ENCODE results near the gene RCL1. TPM values are rescaled to one million over a fixed set of nuclear protein-coding genes. Genes with fewer than 3 reads are reported as not detected.
A peak's percentile ranks its signal among the peaks of the same experiment; 100 is the strongest.

RCL1 gene
- total RNA-seq, 1 donor = 10.4 TPM

- no peak overlapping the region for H3K4me3 ChIP-seq (ENCODE audit: low read depth, low read length)
- TF ChIP-seq, protein P1, sequence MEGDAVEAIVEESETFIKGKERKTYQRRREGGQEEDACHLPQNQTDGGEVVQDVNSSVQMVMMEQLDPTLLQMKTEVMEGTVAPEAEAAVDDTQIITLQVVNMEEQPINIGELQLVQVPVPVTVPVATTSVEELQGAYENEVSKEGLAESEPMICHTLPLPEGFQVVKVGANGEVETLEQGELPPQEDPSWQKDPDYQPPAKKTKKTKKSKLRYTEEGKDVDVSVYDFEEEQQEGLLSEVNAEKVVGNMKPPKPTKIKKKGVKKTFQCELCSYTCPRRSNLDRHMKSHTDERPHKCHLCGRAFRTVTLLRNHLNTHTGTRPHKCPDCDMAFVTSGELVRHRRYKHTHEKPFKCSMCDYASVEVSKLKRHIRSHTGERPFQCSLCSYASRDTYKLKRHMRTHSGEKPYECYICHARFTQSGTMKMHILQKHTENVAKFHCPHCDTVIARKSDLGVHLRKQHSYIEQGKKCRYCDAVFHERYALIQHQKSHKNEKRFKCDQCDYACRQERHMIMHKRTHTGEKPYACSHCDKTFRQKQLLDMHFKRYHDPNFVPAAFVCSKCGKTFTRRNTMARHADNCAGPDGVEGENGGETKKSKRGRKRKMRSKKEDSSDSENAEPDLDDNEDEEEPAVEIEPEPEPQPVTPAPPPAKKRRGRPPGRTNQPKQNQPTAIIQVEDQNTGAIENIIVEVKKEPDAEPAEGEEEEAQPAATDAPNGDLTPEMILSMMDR (IDR thresholded peaks at IDR 0.05; ENCODE audit: insufficient read depth, low read depth, low read length) = no peak
- no peak for DNase-seq (ENCODE audit: low read depth)
These were observed 8.3 kb upstream of the RCL1 start for GRCh38 chr9:4784403-4784802.

DNA sequence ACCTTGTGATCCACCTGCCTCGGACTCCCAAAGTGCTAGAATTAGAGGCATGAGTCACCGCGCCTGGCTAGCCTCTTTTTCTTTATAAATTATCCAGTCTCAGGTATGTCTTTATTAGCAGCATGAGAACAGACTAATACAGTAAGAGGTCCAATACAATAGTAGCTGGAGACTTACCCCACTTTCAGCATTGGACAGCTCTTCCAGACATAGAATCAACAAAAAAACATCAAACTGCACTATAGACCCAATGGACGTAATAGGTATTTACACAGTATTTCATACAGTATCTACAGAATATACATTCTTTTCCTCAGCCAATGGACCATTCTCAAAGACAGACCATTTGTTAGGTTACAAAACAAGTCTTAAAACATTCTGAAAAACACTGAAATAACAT lies 6.1 kb upstream of the RCL1 start:
- no peak for DNase-seq (ENCODE audit: low read depth)
- TF ChIP-seq, protein P1 (IDR thresholded peaks at IDR 0.05; ENCODE audit: insufficient read depth, low read depth, low read length) = no peak
- no peak overlapping the region for H3K4me3 ChIP-seq (ENCODE audit: low read depth, low read length)

- no peak for DNase-seq (ENCODE audit: low read depth)
- TF ChIP-seq, protein P1 (IDR thresholded peaks at IDR 0.05; ENCODE audit: insufficient read depth, low read depth, low read length) = no peak
- H3K4me3 ChIP-seq (ENCODE audit: low read depth, low read length) = no peak overlapping the region
These were observed 4.9 kb upstream of the RCL1 start for GRCh38 chr9:4787876-4788275.

- H3K4me3 ChIP-seq (ENCODE audit: low read depth, low read length) = no peak overlapping the region
- TF ChIP-seq, protein P1 (IDR thresholded peaks at IDR 0.05; ENCODE audit: insufficient read depth, low read depth, low read length) = no peak
- DNase-seq (ENCODE audit: low read depth) = no peak
These were observed 4.0 kb upstream of the RCL1 start for GRCh38 chr9:4788703-4789102.

DNA sequence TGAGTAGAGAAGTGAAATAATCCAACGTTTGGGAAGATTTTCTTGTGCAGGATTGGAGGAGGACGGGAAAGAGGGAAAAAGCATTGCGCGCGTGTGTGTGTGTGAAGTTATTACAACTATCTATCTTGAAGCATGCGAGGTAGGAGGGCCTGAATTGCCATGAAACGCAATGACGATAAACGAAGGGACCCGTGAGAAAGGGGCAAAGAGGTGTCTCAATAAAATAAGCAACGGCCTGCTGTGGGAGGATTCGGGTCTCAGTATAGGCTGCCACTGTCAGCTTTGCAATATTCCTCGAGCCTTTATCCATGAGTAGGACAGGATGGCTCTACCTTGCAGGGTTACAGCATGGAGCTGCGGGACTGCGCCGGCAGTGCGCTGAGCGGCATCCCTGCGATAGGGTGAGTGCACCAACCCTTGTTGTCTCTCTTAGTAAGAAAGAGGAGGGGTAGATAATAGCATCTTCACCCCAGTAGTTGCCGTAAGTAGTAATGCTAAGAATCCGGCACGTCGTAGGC lies 631 bp upstream of the RCL1 start:
- no peak for DNase-seq (ENCODE audit: low read depth)

DNA sequence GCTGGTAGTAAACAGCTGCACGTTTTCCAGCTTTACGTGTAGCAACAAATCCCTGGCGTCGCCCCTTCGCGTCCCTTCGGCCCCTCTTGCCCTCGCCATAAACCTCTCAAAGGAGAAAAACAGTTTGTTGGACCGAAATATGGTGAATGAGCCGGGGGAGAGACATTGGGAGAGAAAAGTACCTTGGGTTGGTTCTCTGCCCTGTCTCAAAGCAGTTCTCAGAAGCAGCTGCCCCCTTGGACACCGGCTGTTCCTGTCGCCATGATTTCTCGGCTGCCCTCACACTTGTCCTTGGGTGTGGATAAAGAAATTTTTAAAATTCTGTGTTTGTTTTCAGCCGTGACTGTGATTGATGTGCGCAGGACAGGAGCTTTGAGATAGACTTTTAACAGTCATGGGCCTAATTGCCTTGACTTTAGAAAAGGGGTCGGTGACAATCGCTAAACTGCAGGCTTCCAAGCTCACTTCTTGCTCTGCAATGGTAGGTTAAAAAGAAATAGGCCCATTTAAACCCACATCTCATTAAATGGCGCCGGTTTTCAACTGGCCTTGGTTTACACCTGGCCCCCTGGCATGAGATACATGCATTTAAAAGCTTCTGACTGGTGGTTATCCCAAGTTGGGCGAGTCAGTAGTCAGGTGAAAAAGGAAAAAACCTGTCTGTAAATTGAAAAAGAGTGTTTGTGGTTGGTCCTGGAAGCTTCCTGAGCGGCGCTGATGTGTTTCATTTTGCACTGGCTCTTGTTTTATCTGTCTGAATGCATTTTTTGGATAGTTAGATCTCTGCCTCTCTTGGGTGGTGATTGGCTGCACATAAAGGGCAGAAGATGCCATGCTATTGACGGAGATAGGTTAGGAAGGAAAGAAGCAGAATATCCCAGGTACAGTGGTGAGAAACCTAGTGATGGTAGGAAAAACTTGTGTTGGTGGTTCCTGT lies 983 bp downstream of the RCL1 start:
- DNase-seq (ENCODE audit: low read depth) = no peak
- peak overlapping the region; percentile 90 for H3K4me3 ChIP-seq (ENCODE audit: low read depth, low read length)
- TF ChIP-seq, protein P1 (IDR thresholded peaks at IDR 0.05; ENCODE audit: insufficient read depth, low read depth, low read length) = no peak

More for the DNA sequence above, 631 bp upstream of the RCL1 start:
- TF ChIP-seq, protein P1 (IDR thresholded peaks at IDR 0.05; ENCODE audit: insufficient read depth, low read depth, low read length) = no peak
- peak overlapping the region; percentile 65 for H3K4me3 ChIP-seq (ENCODE audit: low read depth, low read length)

Data from fibroblast of villous mesenchyme (primary cell).